Upper lobe of right lung (tissue), 1 donor: Measurements from ENCODE around the gene SMIM1. TPM values are rescaled to one million over a fixed set of nuclear protein-coding genes. Genes with fewer than 3 reads are reported as not detected.
"Not testable (repeated sequence)": the region's sequence is repeated elsewhere in the genome, so short reads cannot be mapped to it uniquely, and the experiment has no call there.

Source experiments
- ATAC-seq: fragments of 200-7000 bp; cut with Tn5 transposase; one replicate; pipeline ENCODE4 v1.9.1; 2020; ENCODE audit warnings: mild to moderate bottlenecking, moderate library complexity
- DNase-seq: peaks from one replicate; pipeline ENCODE4 v3.0.0-alpha.2; 2020
- H3K27ac ChIP-seq: fragments of 200-600 bp; one replicate; pipeline ENCODE4 v1.8.0; 2022
- H3K27me3 ChIP-seq: fragments of 200-600 bp; one replicate; pipeline ENCODE4 v1.8.0; 2022; ENCODE audit warnings: mild to moderate bottlenecking
- H3K36me3 ChIP-seq: fragments of 200-600 bp; one replicate; pipeline ENCODE4 v1.8.0; 2022
- H3K4me1 ChIP-seq: fragments of 200-600 bp; one replicate; pipeline ENCODE4 v1.8.0; 2022
- H3K4me3 ChIP-seq: fragments of 200-600 bp; one replicate; pipeline ENCODE4 v1.8.0; 2022; ENCODE audit warnings: mild to moderate bottlenecking
- H3K9me3 ChIP-seq: fragments of 200-600 bp; one replicate; pipeline ENCODE4 v1.8.0; 2022
- CTCF ChIP-seq: fragments of 200-600 bp; IDR thresholded peaks from one replicate; pipeline ENCODE4 v1.8.0; 2022; ENCODE audit warnings: antibody characterized with exemption
- intact Hi-C: fragments of 100-400 bp; cut with DNase I; formaldehyde crosslinking; loops from one replicate; pipeline ENCODE4 v1.11.0; 2022
- long read RNA-seq: library from polyadenylated mRNA; unstranded; transcript quantifications from one replicate; pipeline ENCODE4 v2.0.0, GENCODE V29; 2021
- total RNA-seq: library from RNA; stranded (reverse); fragmentation: NEBNext Ultra II Directional; extraction: Animal tissue kit (Norgen Biotek cat#: 25700); gene quantifications from one replicate; pipeline ENCODE4 v1.2.1, GENCODE V29; 2021
- donor health status: DM: no; HTN: yes; CAD: no; lungs with severe emphysema.

SMIM1 gene, protein sequence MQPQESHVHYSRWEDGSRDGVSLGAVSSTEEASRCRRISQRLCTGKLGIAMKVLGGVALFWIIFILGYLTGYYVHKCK
- 9.3 TPM for total RNA-seq
- long read RNA-seq, partial matches to known transcripts = 1 of 3 reads
- long read RNA-seq, other reads (novel, unspliced or antisense) = 0 of 3 reads

GRCh38 chr1:3772715-3773571 is at the start of gene SMIM1:
SMIM1 (plus strand) TSS chr1:3772749; CDS start chr1:3775374, 2,625 bp downstream.
- ATAC-seq = peak; percentile 3
- Histone ChIP-seq H3K9me3 (no peaks in the 10 kb centered on the region), H3K4me1 (peaks cover 13% of the 10 kb centered on the region), H3K4me3 (peak within 1 kb of the TSS; percentile 61), H3K36me3 (no peaks in the 10 kb centered on the region), H3K27me3 (no peaks in the 10 kb centered on the region), H3K27ac (peak within 1 kb of the TSS; percentile 63)
- TF ChIP-seq CTCF = no peak
- intact Hi-C loops = no loop called here
- peak; percentile 75 for DNase-seq

DNA sequence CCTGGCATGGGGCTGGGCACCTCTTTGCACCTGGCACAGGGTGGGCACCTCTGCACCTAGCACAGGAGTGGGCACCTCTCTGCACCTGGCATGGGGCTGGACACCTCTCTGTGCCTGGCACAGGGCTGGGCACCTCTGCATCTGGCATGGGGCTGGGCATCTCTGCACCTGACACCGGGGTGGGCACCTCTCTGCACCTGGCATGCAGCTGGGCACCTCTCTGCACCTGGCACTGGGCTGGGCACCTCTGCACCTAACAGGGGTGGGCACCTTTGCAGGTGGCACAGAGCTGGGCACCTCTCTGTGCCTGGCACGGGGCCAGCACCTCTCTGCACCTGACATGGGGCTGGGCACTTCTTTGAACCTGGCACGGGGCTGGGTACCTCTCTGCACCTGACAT is 49.7 kb upstream of the SMIM1 start:
- TF ChIP-seq CTCF = no peak
- Histone ChIP-seq H3K4me1 (peaks cover 3% of the 10 kb centered on the region), H3K36me3 (no peaks in the 10 kb centered on the region), H3K27me3 (peaks cover 10% of the 10 kb centered on the region), H3K4me3 (no peak overlapping the region), H3K27ac (no peak overlapping the region), H3K9me3 (no peaks in the 10 kb centered on the region)
- ATAC-seq (no peak), DNase-seq (no peak)
- intact Hi-C loops = loop anchor here (10.0 kb wide), 1 partner anchor 268 kb away; the partner anchor contains the start of gene ARHGEF16

DNA sequence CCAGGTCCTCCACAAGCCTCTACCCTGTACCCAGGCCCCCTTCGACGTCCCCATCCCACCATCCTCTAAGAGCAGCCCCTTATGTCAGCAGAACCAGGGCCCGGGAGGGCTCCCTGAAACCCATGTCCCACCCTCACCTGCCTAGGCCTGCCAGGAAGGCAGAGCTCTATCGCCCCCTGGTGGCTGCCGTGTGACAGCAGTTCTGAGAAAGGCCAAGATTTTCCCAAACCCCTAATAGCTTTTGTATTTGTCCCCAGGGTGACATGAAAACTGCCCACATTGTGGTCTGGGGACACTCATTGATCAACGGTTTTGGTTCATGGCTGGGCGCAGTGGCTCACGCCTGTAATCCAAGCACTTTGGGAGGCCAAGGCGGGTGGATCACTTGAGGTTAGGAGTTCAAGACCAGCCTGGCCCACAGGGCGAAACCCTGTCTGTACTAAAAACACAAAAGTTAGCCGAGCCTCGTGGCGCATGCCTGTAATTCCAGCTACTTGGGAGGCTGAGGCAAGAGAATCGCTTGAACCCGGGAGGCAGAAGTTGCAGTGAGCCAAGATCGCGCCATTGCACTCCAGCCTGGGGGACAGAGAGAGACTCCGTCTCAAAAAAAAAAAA is 48.0 kb upstream of the SMIM1 start:
- intact Hi-C loops = loop anchor here (10.0 kb wide), 1 partner anchor 270 kb away; the partner anchor contains the start of gene ARHGEF16
- TF ChIP-seq CTCF = peak; percentile 95
- H3K4me3 ChIP-seq, H3K36me3 ChIP-seq, H3K4me1 ChIP-seq, H3K9me3 ChIP-seq, H3K27ac ChIP-seq, H3K27me3 ChIP-seq: not testable (repeated sequence)
- peak; percentile 70 for ATAC-seq
- DNase-seq = peak; percentile 86

DNA sequence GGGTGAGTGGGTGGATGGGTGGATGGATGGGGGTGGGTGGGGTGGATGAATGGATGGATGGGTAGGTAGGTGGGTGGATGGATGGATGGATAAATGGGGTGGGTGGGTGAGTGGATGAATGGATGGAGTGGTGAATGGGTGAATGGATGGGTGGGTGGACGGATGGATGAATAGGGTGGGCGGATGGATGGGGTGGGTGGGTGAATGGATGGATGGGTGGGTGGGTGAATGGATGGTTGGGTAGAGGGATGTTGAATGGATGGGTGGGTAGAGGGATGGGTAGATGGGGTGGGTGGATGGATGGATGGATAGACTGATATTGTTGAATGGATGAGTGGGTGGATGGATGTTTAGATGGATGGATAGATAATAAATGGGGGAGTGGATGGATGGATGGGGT is 47.2 kb upstream of the SMIM1 start:
- Histone ChIP-seq H3K36me3 (no peaks in the 10 kb centered on the region), H3K9me3 (no peaks in the 10 kb centered on the region), H3K27ac (no peak overlapping the region), H3K27me3 (peaks cover 5% of the 10 kb centered on the region), H3K4me3 (no peak overlapping the region), H3K4me1 (no peaks in the 10 kb centered on the region)
- intact Hi-C loops = loop anchor here (10.0 kb wide), 1 partner anchor 271 kb away; the partner anchor contains the start of gene ARHGEF16
- ATAC-seq (no peak), DNase-seq (no peak)
- TF ChIP-seq CTCF = no peak

GRCh38 chr1:3727042-3727824 is 45.3 kb upstream of the SMIM1 start:
- intact Hi-C loops = loop anchor here (10.0 kb wide), 1 partner anchor 272 kb away; the partner anchor contains the start of gene ARHGEF16
- DNase-seq = no peak
- H3K27ac ChIP-seq = no peak overlapping the region
- no peaks in the 10 kb centered on the region for H3K9me3 ChIP-seq
- ATAC-seq = no peak
- TF ChIP-seq CTCF = peak; percentile 18
- no peaks in the 10 kb centered on the region for H3K4me1 ChIP-seq
- peaks cover 19% of the 10 kb centered on the region for H3K27me3 ChIP-seq
- H3K4me3 ChIP-seq = no peak overlapping the region
- no peaks in the 10 kb centered on the region for H3K36me3 ChIP-seq
